Effector memory CD8-positive, alpha-beta T cell (primary cell): Measurements from ENCODE around the gene EID3.

Source experiments
- ATAC-seq: fragments of 150-1000 bp; cut with Tn5 transposase; replicated peaks from 2 replicates; pipeline ENCODE4 v1.10.0; 2021; ENCODE audit warnings: mild to moderate bottlenecking, moderate library complexity
- DNase-seq, 3 experiments: peaks; one replicate each; pipeline ENCODE4 v3.0.0; 2021
- H3K27ac Mint-ChIP-seq, 2 donors: one replicate each; pipeline ENCODE4 v1.8.0; 2022; ENCODE audit warnings: mild to moderate bottlenecking in 2 of 2, mixed read lengths in 2 of 2, moderate library complexity in 2 of 2
- H3K27me3 Mint-ChIP-seq, 2 donors: one replicate each; pipeline ENCODE4 v1.8.0; 2022; ENCODE audit warnings: mixed read lengths in 2 of 2
- H3K36me3 Mint-ChIP-seq: one replicate; pipeline ENCODE4 v1.8.0; 2022; ENCODE audit warnings: mild to moderate bottlenecking, moderate library complexity, mixed read lengths; ENCODE audit not compliant: insufficient read depth
- H3K4me1 Mint-ChIP-seq, 2 donors: one replicate each; pipeline ENCODE4 v1.8.0; 2022; ENCODE audit warnings: low read depth in 2 of 2, mixed read lengths in 2 of 2
- H3K4me3 Mint-ChIP-seq, 2 donors: one replicate each; pipeline ENCODE4 v1.8.0; 2022; ENCODE audit warnings: mild to moderate bottlenecking in 2 of 2, mixed read lengths in 2 of 2, moderate library complexity in 2 of 2
- H3K9me3 Mint-ChIP-seq, 2 donors: one replicate each; pipeline ENCODE4 v1.8.0; 2022; ENCODE audit warnings: mixed read lengths in 2 of 2

EID3 gene

GRCh38 chr12:104354167-104354867 lies 50.8 kb downstream of the EID3 start:
- Mint-ChIP-seq H3K36me3 (peaks cover 15% of the 10 kb centered on the region), H3K4me3 (no peak overlapping the region), H3K9me3 (no peaks in the 10 kb centered on the region), H3K27ac (no peak overlapping the region), H3K27me3 (no peaks in the 10 kb centered on the region), H3K4me1 (peaks cover 0 to 5% of the 10 kb centered on the region in 2 donors)
- ATAC-seq (no peak), DNase-seq (no peak)
